B cell (primary cell): Measurements from ENCODE around the gene ATOSB. TPM values are rescaled to one million over a fixed set of nuclear protein-coding genes. Genes with fewer than 3 reads are reported as not detected.

Experiments
- ATAC-seq: fragments of 200-7000 bp; cut with Tn5 transposase; one replicate; pipeline ENCODE4 v1.10.0; 2021; ENCODE audit warnings: low read depth, mild to moderate bottlenecking, moderate number of reproducible peaks, moderate library complexity
- CTCF ChIA-PET: fragments of 350-600 bp; sonication (Branson Sonifier 250); formaldehyde crosslinking; loops from one replicate; lab custom pipeline; 2021; ENCODE audit warnings: antibody characterized with exemption, inconsistent platforms; lab: Charles Lee
- POLR2A ChIA-PET: fragments of 350-600 bp; sonication (Branson Sonifier 250); formaldehyde crosslinking; loops from one replicate; lab custom pipeline; 2021; ENCODE audit warnings: antibody characterized with exemption; lab: Charles Lee
- DNase-seq: peaks from one replicate; pipeline ENCODE4 v3.0.0; 2013
- H2AFZ ChIP-seq: 2 replicates; pipeline ENCODE4 v1.6.1; 2012; ENCODE audit warnings: mild to moderate bottlenecking, low read depth, low read length; ENCODE audit not compliant: insufficient read depth, poor library complexity, severe bottlenecking
- H3K27ac ChIP-seq, 2 donors: 1 replicate in 1 of 2; 2 replicates in 1 of 2; pipeline ENCODE4 v1.5.1; 2012 to 2013; ENCODE audit warnings: low read length in 2 of 2, mild to moderate bottlenecking in 2 of 2, moderate library complexity in 1 of 2
- H3K27me3 ChIP-seq, 4 experiments: fragments of 200-600 bp in 1 of 4; sonication (generic) in 1 of 4; replicated peaks in 1 of 4; 1 replicate in 2 of 4; 2 replicates in 2 of 4; pipeline versions ENCODE4 v1.6.1 to v1.7.0; 2013 to 2016; ENCODE audit warnings: low read length in 3 of 4, mild to moderate bottlenecking in 2 of 4, mixed read lengths in 1 of 4, moderate library complexity in 1 of 4; ENCODE audit not compliant: insufficient read depth in 4 of 4, control insufficient read depth in 3 of 4; ENCODE audit errors: control extremely low read depth in 1 of 4
- H3K36me3 ChIP-seq, 2 experiments: replicated peaks in 1 of 2; 1 replicate in 1 of 2; 2 replicates in 1 of 2; pipeline versions ENCODE4 v1.6.1 to v1.7.1; 2013; ENCODE audit warnings: low read length in 1 of 2; ENCODE audit not compliant: insufficient read depth in 2 of 2, control insufficient read depth in 1 of 2; ENCODE audit errors: control extremely low read depth in 1 of 2, extremely low read depth in 1 of 2
- H3K4me1 ChIP-seq, 2 donors: fragments of 200-600 bp in 1 of 2; sonication (generic) in 1 of 2; 1 replicate in 1 of 2; 2 replicates in 1 of 2; pipeline versions ENCODE4 v1.5.1 to v1.6.1; 2013 to 2017; ENCODE audit warnings: low read length in 2 of 2; ENCODE audit not compliant: control insufficient read depth in 2 of 2, insufficient read depth in 2 of 2
- H3K4me2 ChIP-seq: replicated peaks from 2 replicates; pipeline ENCODE3; 2012; ENCODE audit warnings: mild to moderate bottlenecking, low read depth, low read length; ENCODE audit not compliant: poor library complexity, severe bottlenecking
- H3K4me3 ChIP-seq, 5 experiments: fragments of 200-600 bp in 1 of 5; sonication (generic) in 1 of 5; 1 replicate in 3 of 5; 2 replicates in 2 of 5; pipeline versions ENCODE4 v1.5.1 to v1.7.0; 2011 to 2016; ENCODE audit warnings: low read length in 4 of 5, mild to moderate bottlenecking in 4 of 5, low read depth in 2 of 5, control low read depth in 1 of 5, moderate library complexity in 1 of 5; ENCODE audit not compliant: insufficient read depth in 1 of 5; ENCODE audit errors: control extremely low read depth in 1 of 5, extremely low read depth in 1 of 5
- H3K79me2 ChIP-seq: fragments of 200-600 bp; sonication (generic); one replicate; pipeline ENCODE4 v1.6.0; 2016; ENCODE audit warnings: low read length; ENCODE audit not compliant: control insufficient read depth, insufficient read depth
- H3K9ac ChIP-seq: fragments of 200-600 bp; sonication (generic); 2 replicates; pipeline ENCODE4 v1.6.1; 2017; ENCODE audit warnings: mild to moderate bottlenecking, low read length, moderate library complexity
- H3K9me3 ChIP-seq, 3 donors: one replicate each; pipeline versions ENCODE4 v1.6.1 to v1.7.1; 2013; ENCODE audit warnings: low read length in 2 of 3; ENCODE audit not compliant: control insufficient read depth in 2 of 3, insufficient read depth in 1 of 3; ENCODE audit errors: control extremely low read depth in 1 of 3
- H4K20me1 ChIP-seq: 2 replicates; pipeline ENCODE4 v1.6.0; 2012; ENCODE audit warnings: mild to moderate bottlenecking, low read length; ENCODE audit not compliant: insufficient read depth, control insufficient read depth, poor library complexity, severe bottlenecking
- H3K27ac Mint-ChIP-seq: one replicate; pipeline ENCODE4 v1.8.0; 2021; ENCODE audit warnings: mixed read lengths
- H3K27me3 Mint-ChIP-seq: one replicate; pipeline ENCODE4 v1.8.0; 2021; ENCODE audit warnings: mixed read lengths
- H3K4me1 Mint-ChIP-seq: one replicate; pipeline ENCODE4 v1.8.0; 2021; ENCODE audit warnings: mixed read lengths
- H3K4me3 Mint-ChIP-seq: one replicate; pipeline ENCODE4 v1.8.0; 2021; ENCODE audit warnings: mixed read lengths
- H3K9me3 Mint-ChIP-seq: one replicate; pipeline ENCODE4 v1.8.0; 2022; ENCODE audit warnings: mixed read lengths; ENCODE audit not compliant: insufficient read depth
- CTCF ChIP-seq: fragments of 200-600 bp; IDR thresholded peaks from one replicate; pipeline ENCODE4 v1.8.0; 2022; ENCODE audit warnings: antibody characterized with exemption, mild to moderate bottlenecking
- EZH2 ChIP-seq: IDR thresholded peaks from 2 replicates; pipeline ENCODE4 v1.6.1; 2012; ENCODE audit warnings: borderline replicate concordance, low read depth, mild to moderate bottlenecking, moderate library complexity, low read length; ENCODE audit not compliant: insufficient read depth, poor library complexity, severe bottlenecking
- WGBS: methylation state at CpG from one replicate; pipeline ENCODE4 v1.1.5; 2013; ENCODE audit warnings: missing lambda C conversion rate; ENCODE audit not compliant: insufficient coverage; 5-methylcytosine and 5-hydroxymethylcytosine counted together
- intact Hi-C: fragments of 100-400 bp; cut with micrococcal nuclease; formaldehyde crosslinking; loops from one replicate; pipeline ENCODE4 v1.10.0; 2022
- polyA plus RNA-seq: library from polyadenylated mRNA; depleted of rRNA; stranded (reverse); fragments of >200 nt; gene quantifications from 2 replicates; pipeline ENCODE4 v1.2.3, GENCODE V29; 2012
- total RNA-seq, 2 donors: library from RNA; stranded (reverse); fragments of 120-200 nt in 1 of 2; gene quantifications; 1 replicate in 1 of 2; 2 replicates in 1 of 2; pipeline versions ENCODE4 v1.2.3 to v1.2.4, GENCODE V29; 2013 to 2022

The ATOSB gene
- total and polyA plus RNA-seq, 2 donors (not counting 1 experiment from before 2014, with no cell fraction given) = 6.5 to 9.4 TPM

- Histone ChIP-seq H3K9me3 (no peaks in the 10 kb centered on the region), H3K4me3 (no peak overlapping the region), H3K4me2 (no peak overlapping the region), H3K36me3 (peaks cover 1 to 20% of the 10 kb centered on the region in 2 experiments), H3K79me2 (peaks cover 41% of the 10 kb centered on the region), H3K27me3 (no peaks in the 10 kb centered on the region), H3K27ac (no peak overlapping the region), H2AFZ (no peak overlapping the region), H3K9ac (no peak overlapping the region), H4K20me1 (peaks cover 5% of the 10 kb centered on the region), H3K4me1 (peaks cover 18 to 25% of the 10 kb centered on the region in 2 donors)
- ChIA-PET CTCF (interaction anchor here (1.3 to 1.9 kb wide), 2 partner anchors 11 to 19 kb away, joined by 3 to 11 read pairs; partner anchors contain the start of gene PIGO), POLR2A (interaction anchor here (0.8 kb wide), 1 partner anchor 8 kb away, joined by 6 read pairs; no protein-coding TSS in a partner anchor)
- H3K4me1 Mint-ChIP-seq = peaks cover 25% of the 10 kb centered on the region
- ATAC-seq (no peak), DNase-seq (no peak)
- 84% methylated on average over 4 of the region's 4 CpGs for WGBS
- H3K27ac Mint-ChIP-seq = no peak overlapping the region
- no peaks in the 10 kb centered on the region for H3K27me3 Mint-ChIP-seq
- intact Hi-C loops = loop anchor here (10.0 kb wide), 1 partner anchor 658 kb away; the partner anchor contains the start of genes CREB3 and TLN1
- H3K9me3 Mint-ChIP-seq = no peaks in the 10 kb centered on the region
- no peak overlapping the region for H3K4me3 Mint-ChIP-seq
- TF ChIP-seq EZH2 (no peak), CTCF (no peak)
These were observed 38.8 kb downstream of the ATOSB start for GRCh38 chr9:35076848-35077247.

GRCh38 chr9:35075358-35075757 is 40.3 kb downstream of the ATOSB start:
- Histone ChIP-seq H3K36me3 (peaks cover 1 to 20% of the 10 kb centered on the region in 2 experiments), H4K20me1 (peaks cover 20% of the 10 kb centered on the region), H3K4me2 (no peak overlapping the region), H3K27ac (no peak overlapping the region), H3K4me3 (no peak overlapping the region), H3K79me2 (peaks cover 55% of the 10 kb centered on the region), H3K4me1 (peaks cover 23 to 29% of the 10 kb centered on the region in 2 donors), H2AFZ (no peak overlapping the region), H3K9me3 (no peaks in the 10 kb centered on the region), H3K27me3 (no peaks in the 10 kb centered on the region), H3K9ac (no peak overlapping the region)
- no peaks in the 10 kb centered on the region for H3K27me3 Mint-ChIP-seq
- peaks cover 35% of the 10 kb centered on the region for H3K4me1 Mint-ChIP-seq
- TF ChIP-seq EZH2 (no peak), CTCF (no peak)
- H3K4me3 Mint-ChIP-seq = no peak overlapping the region
- ChIA-PET POLR2A (interaction anchor here (0.6 kb wide), 1 partner anchor 85 kb away, joined by 6 read pairs; no protein-coding TSS in a partner anchor), CTCF (no interaction called here)
- H3K27ac Mint-ChIP-seq = no peak overlapping the region
- ATAC-seq = no peak
- DNase-seq = no peak
- H3K9me3 Mint-ChIP-seq = no peaks in the 10 kb centered on the region
- WGBS = 100% methylated on average over 2 of the region's 4 CpGs
- intact Hi-C loops = loop anchor here (10.0 kb wide), 1 partner anchor 659 kb away; the partner anchor contains the start of genes CREB3 and TLN1
